Measurements from ENCODE around the gene CYSRT1. TPM values are rescaled to one million over a fixed set of nuclear protein-coding genes. Genes with fewer than 3 reads are reported as not detected.

CYSRT1 gene
- total RNA-seq, 1 donor from 2014 or later: 3.9 TPM

DNA sequence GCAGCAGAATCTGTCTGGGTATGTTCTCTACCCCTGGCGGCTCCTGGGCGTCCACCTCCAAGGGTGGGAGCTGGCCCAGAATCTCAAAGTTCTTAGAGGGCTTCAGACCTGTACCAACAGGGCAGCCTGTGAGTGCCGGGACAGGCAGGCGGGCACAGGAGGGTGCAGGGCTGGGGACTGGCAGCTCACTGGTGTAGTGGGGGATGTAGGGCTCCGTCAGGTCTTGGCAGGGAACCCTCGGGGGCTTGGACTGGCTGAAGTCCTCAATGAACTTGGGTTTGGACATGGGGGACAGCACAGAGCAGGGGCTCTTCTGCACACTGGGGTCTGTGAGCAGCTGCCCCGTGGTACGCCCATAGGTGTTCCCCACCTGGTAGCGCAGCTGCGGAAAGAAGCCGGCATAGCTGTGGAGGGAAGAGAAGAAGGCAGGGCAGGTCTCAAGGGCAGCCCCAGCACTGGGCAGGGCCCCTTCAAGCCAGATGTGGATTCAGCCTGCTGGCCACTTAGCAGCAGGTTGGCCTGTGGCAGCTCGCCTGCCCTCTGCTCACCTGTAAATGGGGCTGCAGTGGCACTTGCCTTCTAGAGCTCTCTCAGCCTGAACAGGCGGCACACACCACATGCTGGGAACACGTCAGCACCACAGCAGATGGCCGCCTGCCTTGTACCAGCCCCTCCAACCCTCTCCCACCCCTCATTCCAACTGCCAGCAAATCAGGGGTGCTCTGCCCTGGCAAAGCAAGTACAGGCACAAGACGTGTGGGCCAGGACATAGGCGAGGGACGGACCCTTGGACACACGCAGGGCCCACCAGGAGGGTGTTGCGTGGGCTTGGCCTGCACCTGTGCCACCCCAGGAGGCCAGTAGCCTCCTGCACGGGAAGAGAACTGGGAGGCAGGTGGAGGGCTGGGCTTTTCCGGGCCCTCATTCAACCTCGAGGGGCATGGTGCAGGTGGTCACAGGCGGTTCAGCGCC, 20.8 kb downstream of the CYSRT1 start:
- no peak for DNase-seq (ENCODE audit: low read depth)
- FAIRE-seq: no peak

DNA sequence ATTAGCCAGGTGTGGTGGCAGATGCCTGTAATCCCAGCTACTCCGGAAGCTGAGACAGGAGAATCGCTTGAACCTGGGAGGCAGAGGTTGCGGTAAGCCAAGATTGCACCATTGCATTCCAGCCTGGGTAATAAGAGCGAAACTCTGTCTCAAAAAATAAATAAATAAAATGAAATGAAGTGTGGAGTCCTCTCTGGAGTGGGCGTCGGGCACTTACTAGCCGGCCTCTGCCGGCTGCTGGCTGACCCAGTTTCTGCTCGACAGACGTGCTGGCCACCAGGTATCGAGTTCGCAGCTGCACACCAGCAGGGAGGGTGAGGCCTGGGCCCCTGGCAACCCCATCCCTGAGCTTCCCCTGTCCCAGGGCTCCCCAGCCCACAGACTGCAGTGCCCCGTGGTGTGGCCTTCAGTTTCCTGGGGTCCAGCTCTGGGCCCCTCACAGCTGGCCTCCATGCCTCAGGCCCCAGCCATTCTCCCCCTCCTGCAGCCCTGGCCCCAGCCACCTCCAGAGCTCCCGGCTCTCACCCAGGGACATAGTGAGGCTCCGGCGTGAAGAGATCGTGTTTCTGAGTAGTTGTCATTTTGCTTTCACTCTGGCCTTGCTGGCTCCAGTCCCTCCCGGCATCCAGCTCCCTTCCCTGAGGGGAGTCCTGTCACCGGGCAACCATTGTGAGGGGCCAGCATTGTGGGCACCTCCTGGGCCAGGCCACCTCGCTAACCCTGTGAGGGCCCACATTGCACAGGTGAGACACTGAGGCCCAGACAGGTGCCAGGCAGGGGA, 22.4 kb downstream of the CYSRT1 start:
- TF ChIP-seq, protein P1, sequence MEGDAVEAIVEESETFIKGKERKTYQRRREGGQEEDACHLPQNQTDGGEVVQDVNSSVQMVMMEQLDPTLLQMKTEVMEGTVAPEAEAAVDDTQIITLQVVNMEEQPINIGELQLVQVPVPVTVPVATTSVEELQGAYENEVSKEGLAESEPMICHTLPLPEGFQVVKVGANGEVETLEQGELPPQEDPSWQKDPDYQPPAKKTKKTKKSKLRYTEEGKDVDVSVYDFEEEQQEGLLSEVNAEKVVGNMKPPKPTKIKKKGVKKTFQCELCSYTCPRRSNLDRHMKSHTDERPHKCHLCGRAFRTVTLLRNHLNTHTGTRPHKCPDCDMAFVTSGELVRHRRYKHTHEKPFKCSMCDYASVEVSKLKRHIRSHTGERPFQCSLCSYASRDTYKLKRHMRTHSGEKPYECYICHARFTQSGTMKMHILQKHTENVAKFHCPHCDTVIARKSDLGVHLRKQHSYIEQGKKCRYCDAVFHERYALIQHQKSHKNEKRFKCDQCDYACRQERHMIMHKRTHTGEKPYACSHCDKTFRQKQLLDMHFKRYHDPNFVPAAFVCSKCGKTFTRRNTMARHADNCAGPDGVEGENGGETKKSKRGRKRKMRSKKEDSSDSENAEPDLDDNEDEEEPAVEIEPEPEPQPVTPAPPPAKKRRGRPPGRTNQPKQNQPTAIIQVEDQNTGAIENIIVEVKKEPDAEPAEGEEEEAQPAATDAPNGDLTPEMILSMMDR (IDR thresholded peaks at IDR 0.05; ENCODE audit: insufficient read depth, low read length, severe bottlenecking): no peak
- H3K36me3 ChIP-seq (ENCODE audit: control insufficient read depth, insufficient read depth, low read length): peaks cover 11% of the 10 kb centered on the region
- no peak for FAIRE-seq
- no peaks in the 10 kb centered on the region for H3K27me3 ChIP-seq (ENCODE audit: control insufficient read depth, insufficient read depth, low read length)
- no peak for DNase-seq (ENCODE audit: low read depth)
- H3K4me3 ChIP-seq (ENCODE audit: low read depth, low read length): no peak overlapping the region

More for the DNA sequence above, 20.8 kb downstream of the CYSRT1 start:
- H3K4me3 ChIP-seq (ENCODE audit: low read depth, low read length): no peak overlapping the region
- peaks cover 16% of the 10 kb centered on the region for H3K36me3 ChIP-seq (ENCODE audit: control insufficient read depth, insufficient read depth, low read length)
- H3K27me3 ChIP-seq (ENCODE audit: control insufficient read depth, insufficient read depth, low read length): no peaks in the 10 kb centered on the region
- TF ChIP-seq, protein P1 (IDR thresholded peaks at IDR 0.05; ENCODE audit: insufficient read depth, low read length, severe bottlenecking): no peak

DNA sequence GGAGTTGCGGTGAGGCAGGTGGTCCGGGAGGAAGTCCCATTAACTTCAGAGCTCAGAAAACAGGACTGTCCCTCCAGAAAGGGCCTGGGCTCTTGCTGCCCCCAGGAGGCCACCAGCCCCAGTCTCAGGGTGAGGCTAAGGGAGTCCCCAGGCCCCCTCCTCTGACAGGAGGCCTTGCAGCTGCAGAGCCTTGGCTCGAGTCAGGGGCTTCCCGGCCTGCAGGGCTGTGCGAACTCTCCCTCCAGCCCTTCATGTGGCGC, 22.9 kb downstream of the CYSRT1 start:
- Histone ChIP-seq H3K4me3 (ENCODE audit: low read depth, low read length) (no peak overlapping the region), H3K36me3 (ENCODE audit: control insufficient read depth, insufficient read depth, low read length) (peaks cover 7% of the 10 kb centered on the region), H3K27me3 (ENCODE audit: control insufficient read depth, insufficient read depth, low read length) (no peaks in the 10 kb centered on the region)
- no peak for DNase-seq (ENCODE audit: low read depth)
- TF ChIP-seq, protein P1 (IDR thresholded peaks at IDR 0.05; ENCODE audit: insufficient read depth, low read length, severe bottlenecking): no peak
- FAIRE-seq: no peak

DNA sequence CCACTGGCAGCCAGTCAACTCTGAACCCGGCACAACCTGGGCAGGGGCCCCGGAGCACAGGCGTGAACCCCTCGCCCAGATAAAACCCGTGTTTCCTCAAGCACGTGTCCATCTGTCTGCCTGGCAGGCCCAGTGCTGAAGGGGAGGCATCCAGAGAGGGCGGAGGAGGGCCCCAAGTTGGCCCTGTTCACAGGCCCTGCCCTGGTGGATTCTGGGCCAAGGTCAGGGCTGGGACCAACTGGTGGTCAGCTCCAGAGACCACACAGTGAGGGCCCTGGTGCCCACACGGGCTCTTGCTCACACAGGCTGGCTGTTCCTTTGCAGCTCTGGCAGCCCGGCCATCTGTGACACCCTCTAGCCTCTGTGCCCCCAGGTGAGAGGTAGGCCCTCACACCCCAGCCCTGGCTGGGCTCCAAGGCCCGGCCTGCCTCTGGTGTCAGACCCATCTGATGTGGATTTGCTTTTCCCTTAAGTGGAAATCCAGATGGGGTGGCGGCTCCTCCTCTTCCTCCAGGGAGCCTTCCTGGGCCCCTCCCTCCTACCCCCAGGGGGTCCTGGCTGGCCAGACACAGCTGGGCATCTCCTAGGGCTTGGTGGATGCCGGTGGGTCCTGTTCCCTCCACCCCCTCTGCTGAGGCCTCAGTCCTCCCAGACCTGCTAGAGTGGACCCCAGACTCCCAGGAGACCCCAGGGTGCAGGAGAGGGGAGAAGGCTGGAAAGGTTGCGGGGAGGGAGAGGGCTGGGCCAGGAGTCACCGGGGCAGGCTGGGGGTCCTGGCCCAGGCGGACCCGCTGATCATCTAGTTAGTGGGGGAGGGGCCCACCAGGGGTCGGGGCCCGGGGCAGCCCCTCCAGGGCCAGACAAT, 25.6 kb downstream of the CYSRT1 start:
- TF ChIP-seq, protein P1 (IDR thresholded peaks at IDR 0.05; ENCODE audit: insufficient read depth, low read length, severe bottlenecking): no peak
- Histone ChIP-seq H3K36me3 (ENCODE audit: control insufficient read depth, insufficient read depth, low read length) (no peaks in the 10 kb centered on the region), H3K4me3 (ENCODE audit: low read depth, low read length) (no peak overlapping the region), H3K27me3 (ENCODE audit: control insufficient read depth, insufficient read depth, low read length) (no peaks in the 10 kb centered on the region)
- DNase-seq (ENCODE audit: low read depth) (no peak), FAIRE-seq (no peak)

GRCh38 chr9:137251194-137251461, 26.2 kb downstream of the CYSRT1 start, which contains the start of gene STPG3:
STPG3 (plus strand) TSS chr9:137251286; CDS start chr9:137251287, 1 bp downstream.
- Histone ChIP-seq H3K27me3 (ENCODE audit: control insufficient read depth, insufficient read depth, low read length) (no peaks in the 10 kb centered on the region), H3K36me3 (ENCODE audit: control insufficient read depth, insufficient read depth, low read length) (no peaks in the 10 kb centered on the region), H3K4me3 (ENCODE audit: low read depth, low read length) (no peak within 1 kb of the TSS)
- FAIRE-seq: no peak
- no peak for DNase-seq (ENCODE audit: low read depth)
- TF ChIP-seq, protein P1 (IDR thresholded peaks at IDR 0.05; ENCODE audit: insufficient read depth, low read length, severe bottlenecking): no peak
